GM19324 (cell line): Measurements from ENCODE around the gene LNX1.
"Not testable (repeated sequence)": the region's sequence is repeated elsewhere in the genome, so short reads cannot be mapped to it uniquely, and the experiment has no call there.

ENCODE experiments used
- ATAC-seq: cut with Tn5 transposase; IDR thresholded peaks from one replicate; pipeline ENCODE4 v1.9.1; 2021; ENCODE audit warnings: mild to moderate bottlenecking, moderate library complexity; ENCODE audit not compliant: unreplicated experiment, low FRiP score

Gene LNX1

DNA sequence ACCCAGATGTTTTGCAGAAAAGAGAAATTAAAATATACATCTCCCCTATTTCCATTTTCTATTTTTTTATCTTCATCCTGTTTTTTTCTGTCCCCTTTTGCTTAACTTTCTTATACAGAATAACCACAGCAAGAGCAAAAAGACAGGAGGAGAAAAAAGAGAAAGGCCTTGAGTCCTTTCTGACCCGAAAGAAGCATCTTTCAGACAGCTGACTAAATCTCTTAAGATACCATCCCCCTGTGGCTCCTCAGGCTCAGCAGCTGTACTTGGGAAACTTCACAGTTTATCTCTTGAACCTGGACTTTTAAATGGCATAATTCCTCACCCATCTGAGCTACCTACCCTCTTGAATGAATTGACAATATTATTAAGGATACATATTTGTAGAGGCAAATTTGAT is 113.7 kb downstream of the LNX1 start:
- ATAC-seq, result no peak

DNA sequence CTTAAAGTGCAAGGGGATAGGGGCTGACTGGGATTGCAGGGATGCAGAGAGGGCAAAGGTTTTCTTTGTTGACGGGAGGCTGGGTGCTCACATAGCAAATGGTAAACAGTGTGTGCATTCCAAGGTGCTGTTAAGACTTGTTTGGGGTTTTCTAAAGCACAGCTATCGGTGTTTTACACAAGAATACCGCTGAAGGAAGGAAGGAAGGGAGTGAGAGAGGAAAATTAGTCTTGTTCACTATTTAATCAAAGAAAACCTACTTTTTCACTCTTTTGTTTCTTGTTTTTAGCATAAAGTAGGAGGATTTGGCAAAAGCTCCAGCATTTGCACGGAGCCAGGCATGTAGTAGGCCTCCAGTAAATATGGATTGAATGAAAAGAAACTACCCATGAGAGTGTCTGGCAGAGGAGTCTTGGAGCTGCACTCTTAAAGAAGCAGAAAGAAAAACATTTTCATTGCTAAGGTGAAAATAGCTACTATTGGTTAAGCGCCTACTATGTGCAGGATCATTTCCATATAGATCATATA is 114.2 kb downstream of the LNX1 start:
- no peak for ATAC-seq

DNA sequence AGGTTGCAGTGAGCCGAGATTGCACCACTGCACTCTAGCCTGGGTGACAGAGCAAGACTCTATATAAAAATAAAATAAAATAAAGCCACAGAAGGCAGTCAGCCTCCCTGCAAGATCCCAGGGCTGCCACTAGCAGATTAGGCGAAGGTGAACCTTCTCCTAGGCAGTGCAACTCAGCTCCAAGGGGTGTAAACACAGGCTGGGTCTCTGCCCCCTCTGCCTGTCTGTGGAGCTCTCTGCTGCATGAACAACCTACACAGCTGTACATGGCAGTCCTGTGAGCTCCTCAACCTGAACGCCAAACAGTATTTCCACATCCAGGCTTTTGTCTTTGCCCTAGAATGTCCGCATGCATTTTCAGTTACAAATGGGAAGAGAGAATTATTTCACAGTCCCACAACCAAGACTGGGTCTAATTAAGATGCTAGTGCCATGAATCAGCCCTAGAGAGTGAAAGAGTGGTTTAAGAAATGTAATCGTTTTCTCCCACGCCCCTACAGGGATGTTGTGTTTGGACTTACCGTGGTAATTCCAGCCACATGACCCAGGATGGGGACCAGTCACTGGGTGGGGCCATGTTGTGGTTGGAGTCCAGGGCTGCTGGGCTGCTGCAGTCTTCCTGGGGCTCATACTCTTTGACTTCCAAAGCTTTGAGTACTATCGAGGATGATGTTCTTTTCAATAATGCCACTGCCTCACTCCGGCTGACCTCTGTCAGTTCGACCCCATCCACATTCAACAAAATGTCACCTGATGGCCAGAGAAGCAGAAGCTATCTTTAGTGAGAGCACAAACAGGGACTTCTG is 114.9 kb downstream of the LNX1 start:
- ATAC-seq, result no peak

DNA sequence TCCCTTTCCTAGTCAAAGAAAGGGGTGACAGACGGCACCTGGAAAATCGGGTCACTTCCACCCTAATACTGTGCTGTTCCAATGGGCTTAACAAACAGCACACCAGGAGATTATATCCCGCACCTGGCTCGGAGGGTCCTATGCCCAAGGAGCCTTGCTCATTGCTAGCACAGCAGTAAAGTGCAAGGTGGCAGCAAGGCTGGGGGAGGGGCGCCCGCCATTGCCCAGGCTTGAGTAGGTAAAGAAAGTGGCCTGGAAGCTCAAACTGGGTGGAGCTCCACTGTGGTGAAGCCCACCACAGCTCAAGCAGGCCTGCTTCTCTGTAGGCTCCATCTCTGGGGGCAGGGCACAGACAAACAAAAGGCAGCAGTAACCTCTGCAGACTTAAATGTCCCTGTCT is 124.7 kb downstream of the LNX1 start:
- not testable (repeated sequence) for ATAC-seq

DNA sequence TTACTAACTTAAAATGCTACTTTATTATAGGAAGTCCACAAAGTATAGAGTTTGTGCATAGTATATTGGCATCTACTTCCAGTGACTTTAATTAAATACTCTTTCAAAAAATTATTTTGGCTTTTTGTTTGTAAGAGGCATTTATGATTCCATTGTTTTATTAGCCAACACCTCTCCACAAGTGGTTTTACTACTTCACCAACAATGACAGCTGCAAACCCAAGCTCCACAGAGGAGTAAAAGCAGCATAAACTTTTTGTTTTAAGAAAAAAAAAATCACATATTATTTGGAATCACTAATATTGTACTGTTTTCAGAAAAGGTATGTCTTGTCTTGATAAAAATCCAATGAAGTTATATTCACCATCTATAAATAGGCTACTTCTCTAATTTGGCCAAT is 125.4 kb downstream of the LNX1 start:
- no peak for ATAC-seq

DNA sequence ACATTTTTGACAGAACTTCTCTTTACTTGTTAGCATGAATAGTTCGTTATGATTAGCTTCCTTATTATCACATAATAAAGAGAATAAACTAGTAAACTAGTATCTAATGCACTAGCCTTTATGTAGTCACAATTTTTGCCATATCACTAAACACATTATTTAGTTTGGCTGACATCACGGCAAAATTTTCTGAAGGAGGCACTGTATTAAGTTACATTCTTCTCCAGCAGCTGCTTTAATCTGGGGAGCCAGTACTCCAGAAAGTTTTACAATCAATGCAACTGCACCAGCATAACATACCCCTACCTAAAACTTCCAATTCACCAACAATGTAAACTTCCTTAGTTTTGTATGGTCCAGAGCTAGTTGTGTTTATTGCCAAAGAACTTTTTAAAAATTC is 126.0 kb downstream of the LNX1 start:
- no peak for ATAC-seq

DNA sequence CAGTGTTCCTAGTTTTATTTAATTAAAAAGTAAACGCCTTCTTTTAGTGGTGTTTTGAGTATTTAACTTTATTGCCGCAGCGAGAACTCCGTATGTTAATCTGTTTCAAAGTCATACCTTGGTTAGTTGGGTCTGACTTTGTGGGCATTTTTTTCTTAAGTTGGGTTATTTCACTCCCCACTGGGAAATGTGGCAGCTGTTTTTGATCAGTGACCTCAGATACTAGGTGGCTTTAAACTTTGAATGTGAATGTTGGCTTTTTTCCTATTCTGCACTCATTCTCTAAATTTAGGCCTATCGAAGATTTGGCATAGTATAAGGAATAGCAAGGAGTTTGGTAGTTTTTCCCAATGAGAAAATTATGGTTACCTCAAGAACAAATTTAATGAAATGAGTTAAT is 127.9 kb downstream of the LNX1 start:
- ATAC-seq, result no peak

DNA sequence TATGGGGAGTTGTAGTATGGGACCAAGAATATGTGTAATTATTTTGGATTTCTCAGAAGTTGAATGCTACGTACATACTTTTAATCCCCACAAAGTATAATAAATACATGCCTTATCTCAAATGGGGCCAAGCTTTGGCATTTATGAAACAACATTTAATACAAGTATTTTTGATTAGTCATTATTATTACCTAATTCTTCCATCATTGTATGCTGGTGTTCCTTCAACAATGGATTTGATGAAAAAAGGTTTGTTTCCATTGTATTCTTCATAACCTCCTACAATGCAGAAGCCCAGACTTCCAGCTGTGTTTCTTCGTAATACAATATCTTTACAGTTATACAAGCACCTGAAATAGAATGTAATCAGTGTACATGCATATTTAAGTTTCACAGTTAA is 130.0 kb downstream of the LNX1 start:
- ATAC-seq, result no peak

DNA sequence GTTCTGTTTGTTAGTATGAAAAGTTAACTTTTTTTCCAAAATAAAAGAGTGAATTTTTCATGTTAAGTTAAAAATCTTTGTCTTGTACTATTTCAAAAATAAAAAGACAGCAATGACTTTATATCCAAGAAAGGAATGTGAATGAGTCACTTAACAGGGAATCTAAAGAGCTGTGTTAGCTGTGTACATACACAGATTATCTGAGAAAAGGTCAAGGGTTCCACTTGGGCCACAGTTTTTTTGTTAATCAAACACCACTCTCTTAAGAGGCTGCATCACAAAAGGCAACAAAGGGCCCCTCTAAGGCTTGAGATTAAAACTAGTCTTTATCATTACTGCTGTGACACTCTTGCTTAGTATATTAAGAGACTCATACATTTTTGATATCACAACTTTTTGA is 131.7 kb downstream of the LNX1 start:
- no peak for ATAC-seq

DNA sequence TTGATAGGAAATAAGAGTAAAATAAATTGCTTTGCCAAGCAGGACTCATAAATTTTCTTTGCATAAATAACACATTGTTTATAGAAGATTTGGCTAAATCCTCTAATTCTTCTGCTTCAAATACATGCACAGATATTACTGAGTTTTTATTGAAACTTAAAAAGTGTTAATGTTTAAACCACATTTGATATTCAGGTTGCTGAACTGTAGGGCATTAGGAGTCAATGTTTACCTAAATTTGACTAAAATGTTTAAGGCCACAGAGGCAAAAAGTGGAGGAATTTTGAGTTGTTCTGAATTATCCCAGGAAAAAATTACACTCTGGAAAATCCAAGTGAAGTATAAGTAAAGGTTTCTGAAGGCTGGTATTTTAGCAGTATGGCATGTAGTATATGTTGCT is 135.1 kb downstream of the LNX1 start:
- no peak for ATAC-seq

DNA sequence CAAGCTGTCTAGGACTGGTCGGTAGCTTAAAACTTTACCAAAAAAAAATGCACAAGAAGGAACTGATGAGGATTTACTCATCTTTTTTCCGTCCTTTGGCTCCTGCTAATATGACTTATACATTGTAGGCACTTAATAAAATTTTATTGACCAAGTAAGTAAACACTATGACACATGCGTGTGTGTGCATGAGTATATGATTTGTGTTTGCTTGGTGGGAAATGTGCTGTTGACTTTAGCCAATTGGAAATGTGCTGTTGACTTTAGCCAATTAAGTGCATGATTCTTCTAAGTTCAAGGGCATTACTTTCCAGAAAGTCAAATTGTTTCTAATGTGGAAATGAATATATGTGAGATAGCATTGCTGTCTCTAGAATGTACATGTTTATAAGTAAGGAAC is 135.5 kb downstream of the LNX1 start:
- ATAC-seq, result no peak

DNA sequence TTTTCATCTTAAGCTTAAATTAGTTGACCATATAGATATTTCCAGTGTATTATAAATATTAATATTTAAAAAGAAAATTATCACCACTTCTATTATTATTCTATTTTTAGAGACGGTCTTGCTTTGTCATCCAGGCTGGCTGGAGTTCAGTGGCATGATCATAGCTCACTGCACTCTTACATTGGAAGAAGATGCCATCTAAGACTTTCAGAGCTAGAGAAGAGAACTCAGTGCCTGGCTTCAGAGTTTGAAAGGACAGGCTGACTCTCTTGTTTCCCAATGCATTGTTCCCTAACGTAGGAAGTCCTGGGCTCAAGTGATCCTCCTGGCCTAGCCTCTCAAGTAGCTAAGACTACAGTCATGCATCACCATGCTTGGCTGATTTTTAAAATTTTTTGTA is 137.9 kb downstream of the LNX1 start:
- ATAC-seq, result no peak

DNA sequence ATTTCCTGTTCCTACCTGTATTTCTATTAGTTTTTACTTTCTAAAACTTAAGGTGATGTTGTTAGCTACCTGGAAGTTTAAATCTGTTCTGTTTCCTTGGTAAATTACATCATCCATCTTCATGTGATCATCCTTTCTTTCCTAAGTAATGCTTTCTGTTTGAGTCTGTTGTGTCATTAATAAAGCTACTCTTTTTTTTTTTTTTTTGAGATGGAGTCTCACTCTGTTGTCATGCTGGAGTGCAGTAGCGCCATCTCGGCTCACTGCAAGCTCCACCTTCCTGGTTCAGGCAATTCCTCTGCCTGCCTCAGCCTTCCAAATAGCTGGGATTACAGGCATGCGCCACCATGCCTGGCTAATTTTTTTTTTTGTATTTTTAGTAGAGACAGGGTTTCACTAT is 140.5 kb downstream of the LNX1 start:
- no peak for ATAC-seq

DNA sequence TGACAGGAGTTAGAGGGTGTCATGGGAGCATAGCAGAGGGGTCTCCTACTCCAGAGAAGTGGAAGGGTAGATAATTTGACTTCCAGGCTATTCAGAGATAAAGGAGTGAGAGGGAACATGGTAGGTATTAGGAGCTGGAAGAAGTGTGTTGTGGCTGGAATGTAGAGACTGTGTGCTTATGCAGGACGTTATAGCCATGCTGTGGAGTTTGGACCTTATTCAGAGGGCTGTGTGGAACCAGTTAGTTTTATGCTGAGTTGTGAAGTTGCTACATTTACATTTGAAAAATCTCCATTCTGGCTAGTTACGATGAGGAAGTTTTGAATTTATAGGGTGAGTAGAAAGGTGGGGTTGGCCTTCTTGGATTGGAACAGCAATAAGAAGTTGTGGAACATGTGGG is 146.3 kb downstream of the LNX1 start:
- no peak for ATAC-seq

DNA sequence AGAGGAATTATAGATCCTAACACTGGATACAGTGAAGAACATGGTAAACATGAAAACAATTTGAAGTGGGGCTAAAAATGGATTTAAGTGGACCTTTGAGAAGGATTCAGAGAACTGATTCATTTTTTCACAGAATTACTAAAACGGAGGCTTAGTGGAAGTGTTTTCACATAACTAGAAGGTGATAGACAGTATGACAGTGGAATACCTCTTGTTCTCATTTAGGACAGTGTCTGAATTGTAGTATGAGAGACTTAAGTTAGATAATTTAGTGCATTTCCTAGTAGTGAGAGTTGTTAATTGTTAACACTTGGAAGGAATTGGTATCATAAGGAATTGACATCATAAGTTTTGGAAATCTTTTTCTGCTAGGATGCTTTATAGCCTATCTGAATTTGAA is 149.7 kb downstream of the LNX1 start:
- ATAC-seq, result no peak

DNA sequence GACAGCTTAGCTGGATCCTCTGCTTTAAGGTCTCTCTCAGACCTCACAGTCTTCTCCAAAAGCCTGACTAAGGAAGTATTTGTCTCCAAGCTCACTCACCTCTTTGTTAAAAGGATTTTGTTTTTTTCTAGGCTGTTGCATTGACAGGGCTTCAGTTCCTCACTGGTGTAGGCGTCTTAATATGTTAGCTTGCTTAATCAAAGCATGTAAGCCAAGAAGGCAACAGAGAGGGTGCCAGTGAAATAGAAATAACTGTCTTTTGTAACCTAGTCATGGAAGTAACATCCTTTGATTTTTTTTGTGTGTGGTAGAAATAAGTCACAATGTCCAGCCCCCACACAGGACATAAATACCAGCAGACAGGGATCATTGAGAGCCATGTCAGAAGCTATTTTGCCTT is 155.0 kb downstream of the LNX1 start:
- ATAC-seq, result no peak

DNA sequence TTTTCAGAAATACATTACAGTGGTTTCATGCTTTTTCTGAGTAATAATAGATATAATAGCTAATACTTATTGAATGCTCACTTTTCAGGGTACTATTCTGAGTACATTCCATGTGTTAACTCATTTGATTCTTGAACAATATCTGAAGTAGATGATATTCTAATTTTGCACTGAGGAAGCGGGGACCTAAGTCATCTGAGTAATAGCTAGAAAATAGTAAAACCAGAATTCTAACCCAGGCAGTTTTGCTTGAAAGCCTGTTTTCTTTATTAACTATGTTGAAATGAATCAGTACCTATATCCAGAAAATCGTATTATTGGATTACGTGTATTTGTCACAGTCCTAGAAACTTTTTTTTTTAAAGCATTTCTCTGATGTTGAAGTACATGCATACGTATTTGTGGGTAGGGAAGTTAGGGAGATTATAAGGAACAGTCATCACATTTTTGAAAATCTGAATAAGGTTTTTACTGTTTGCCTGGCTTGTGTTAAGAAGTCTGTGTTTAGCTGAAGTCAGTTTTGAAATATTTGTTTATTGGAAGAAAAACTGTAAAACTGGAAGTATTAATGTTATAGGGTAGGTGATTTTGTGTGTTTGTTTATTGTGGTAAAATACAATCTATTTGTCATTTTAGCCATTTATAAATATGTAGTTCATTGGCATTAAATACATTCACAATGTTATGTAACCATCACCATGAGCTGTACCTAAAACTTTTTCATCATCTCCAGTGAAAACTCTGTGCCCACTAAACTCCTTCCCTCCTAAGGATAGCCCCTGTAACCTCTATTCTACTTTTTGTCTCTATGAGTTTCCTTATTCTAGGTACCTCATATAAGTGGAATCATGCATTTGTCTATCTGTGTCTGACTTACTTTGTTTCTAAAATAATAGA is 158.5 kb downstream of the LNX1 start:
- no peak for ATAC-seq

DNA sequence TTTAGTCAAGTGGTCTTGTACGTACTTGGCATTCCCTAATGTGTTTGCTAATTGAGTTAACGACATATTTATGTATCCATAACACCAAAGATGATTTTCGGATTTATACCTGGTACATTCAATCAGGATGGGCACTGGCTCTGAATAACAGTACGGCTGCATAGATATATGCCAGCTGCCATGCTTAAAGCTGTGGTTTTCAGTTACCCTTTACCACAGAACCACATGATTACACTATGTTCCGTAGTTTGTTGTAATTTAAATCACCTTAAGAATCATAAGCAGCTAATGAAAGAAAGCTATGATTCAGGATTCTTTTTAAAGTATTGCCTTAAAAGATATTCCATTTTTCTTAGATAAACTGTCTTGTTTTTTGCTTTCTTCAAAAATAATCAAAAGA is 160.2 kb downstream of the LNX1 start:
- no peak for ATAC-seq

DNA sequence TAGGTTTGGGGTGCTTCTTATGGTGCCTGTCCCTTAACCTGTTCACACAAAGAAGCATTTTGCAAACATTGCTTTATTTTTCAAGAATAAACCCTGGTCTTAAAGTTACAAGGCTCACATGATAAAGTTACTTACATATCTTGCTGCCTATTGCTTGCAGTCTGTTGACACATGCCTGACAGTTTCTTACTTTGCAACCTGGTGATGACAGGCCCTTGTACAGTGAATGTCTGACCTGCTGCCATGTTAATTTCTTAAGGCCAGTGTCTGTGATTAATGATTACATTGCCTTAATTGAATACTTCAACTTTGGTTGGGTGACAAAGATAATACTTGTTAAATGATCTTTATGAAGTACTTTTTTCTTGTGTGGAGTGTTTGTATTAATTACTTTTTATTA is 163.9 kb downstream of the LNX1 start:
- no peak for ATAC-seq

DNA sequence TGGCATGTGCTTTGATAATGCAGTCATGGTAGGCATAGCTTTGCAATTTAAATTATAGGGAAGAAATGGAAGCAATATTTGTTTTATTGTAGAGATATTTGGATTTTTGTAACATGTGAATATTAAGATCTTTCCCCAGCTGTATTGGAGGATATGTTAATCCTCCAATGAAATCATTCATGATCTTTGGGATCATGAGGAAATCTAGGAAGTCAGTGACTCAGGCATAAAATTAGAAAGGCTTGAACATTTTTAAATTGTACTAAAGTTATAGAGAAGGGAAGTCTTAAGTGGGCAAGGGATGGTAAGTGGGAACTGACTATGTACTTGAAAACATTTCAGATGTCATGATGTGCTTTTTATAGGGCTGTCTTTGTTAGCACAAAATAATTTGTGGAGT is 167.0 kb downstream of the LNX1 start:
- no peak for ATAC-seq

DNA sequence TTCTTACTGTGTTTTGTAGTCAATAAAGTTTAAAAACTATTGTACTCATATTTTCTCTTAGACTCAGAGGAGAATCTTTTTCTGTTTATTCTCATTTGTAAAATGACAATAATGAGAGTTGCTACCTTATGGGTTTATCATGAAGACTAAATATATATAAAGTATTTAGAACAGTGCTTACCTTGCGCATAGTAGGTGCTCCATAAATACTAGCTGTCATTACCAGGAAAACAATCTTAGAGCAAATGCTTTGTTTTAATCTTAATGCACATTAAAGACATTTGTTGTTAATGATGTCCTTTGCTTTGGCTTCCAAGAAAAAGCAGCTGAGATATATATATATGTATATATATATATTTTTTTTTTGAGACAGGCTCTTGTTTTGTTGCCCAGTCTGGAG is 168.9 kb downstream of the LNX1 start:
- no peak for ATAC-seq

DNA sequence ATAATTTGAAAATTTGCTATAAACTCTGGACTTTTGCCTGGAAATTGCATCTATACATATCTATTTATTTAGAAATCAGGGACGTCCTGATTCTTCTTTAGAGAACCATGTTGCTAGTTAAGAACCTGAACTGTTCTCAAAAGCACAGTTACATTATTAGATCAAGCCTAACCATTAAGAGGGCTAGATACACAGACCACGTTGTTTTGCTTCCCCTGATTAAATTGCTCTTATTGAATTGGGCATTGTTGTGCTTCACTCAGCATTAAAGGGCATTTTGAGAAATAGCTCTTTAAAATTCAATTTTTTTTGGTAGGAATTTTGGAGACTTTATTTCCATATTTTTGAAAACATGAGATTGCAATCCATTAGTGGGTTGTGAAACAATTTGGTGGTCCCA is 169.5 kb downstream of the LNX1 start:
- ATAC-seq, result no peak
